Neural progenitor cell (in vitro differentiated cells): ENCODE measurements around the gene ARL3. TPM values are rescaled to one million over a fixed set of nuclear protein-coding genes. Genes with fewer than 3 reads are reported as not detected.

ENCODE experiments used
- DNase-seq: peaks from one replicate; pipeline ENCODE4 v3.0.0-alpha.2; 2016; ENCODE audit warnings: low spot score
- H2AFZ ChIP-seq: fragments of 200-600 bp; sonication (generic); replicated peaks from 2 replicates; pipeline ENCODE4 v1.6.1; 2016; ENCODE audit warnings: antibody characterized with exemption
- H3F3A ChIP-seq: fragments of 200-600 bp; sonication (generic); 2 replicates; pipeline ENCODE4 v1.6.1; 2016; ENCODE audit warnings: antibody characterized with exemption, low read depth
- H3K27ac ChIP-seq: fragments of 200-600 bp; sonication (generic); 2 replicates; pipeline ENCODE4 v1.5.1; 2016; ENCODE audit warnings: mild to moderate bottlenecking
- H3K27me3 ChIP-seq: fragments of 200-600 bp; sonication (generic); 2 replicates; pipeline ENCODE4 v1.6.1; 2016; ENCODE audit warnings: mild to moderate bottlenecking, moderate library complexity
- H3K36me3 ChIP-seq: fragments of 200-600 bp; sonication (generic); 2 replicates; pipeline ENCODE4 v1.5.1; 2016
- H3K4me1 ChIP-seq: fragments of 200-600 bp; sonication (generic); 2 replicates; pipeline ENCODE4 v1.6.1; 2016; ENCODE audit warnings: mixed run types
- H3K4me2 ChIP-seq: fragments of 200-600 bp; sonication (generic); 2 replicates; pipeline ENCODE4 v1.6.1; 2016
- H3K4me3 ChIP-seq: fragments of 200-600 bp; sonication (generic); 2 replicates; pipeline ENCODE4 v1.5.1; 2016
- H3K79me2 ChIP-seq: fragments of 200-600 bp; sonication (generic); 2 replicates; pipeline ENCODE4 v1.6.1; 2016; ENCODE audit warnings: low read depth
- H3K9ac ChIP-seq: fragments of 200-600 bp; sonication (generic); 2 replicates; pipeline ENCODE4 v1.6.1; 2016
- H3K9me3 ChIP-seq: fragments of 200-600 bp; sonication (generic); 2 replicates; pipeline ENCODE4 v1.5.1; 2016; ENCODE audit warnings: low read depth
- H4K20me1 ChIP-seq: fragments of 200-600 bp; sonication (generic); 2 replicates; pipeline ENCODE4 v1.6.1; 2016; ENCODE audit warnings: low read depth
- H3K27ac Mint-ChIP-seq: 3 replicates; pipeline ENCODE4 v1.8.0; 2021; ENCODE audit warnings: mixed read lengths
- H3K27me3 Mint-ChIP-seq: 2 replicates; pipeline ENCODE4 v1.8.0; 2022; ENCODE audit warnings: low read depth, mild to moderate bottlenecking, inconsistent platforms, moderate library complexity, mixed read lengths; ENCODE audit not compliant: insufficient read depth
- H3K36me3 Mint-ChIP-seq: 3 replicates; pipeline ENCODE4 v1.8.0; 2021; ENCODE audit warnings: mixed read lengths
- H3K4me1 Mint-ChIP-seq: 3 replicates; pipeline ENCODE4 v1.8.0; 2021; ENCODE audit warnings: mixed read lengths
- H3K4me3 Mint-ChIP-seq: 3 replicates; pipeline ENCODE4 v1.8.0; 2021; ENCODE audit warnings: mild to moderate bottlenecking, moderate library complexity, mixed read lengths
- H3K9me3 Mint-ChIP-seq: 3 replicates; pipeline ENCODE4 v1.8.0; 2020; ENCODE audit warnings: mixed read lengths
- CTCF ChIP-seq: fragments of 200-600 bp; sonication (generic); IDR thresholded peaks from 2 replicates; pipeline ENCODE4 v1.5.1; 2017; ENCODE audit warnings: antibody characterized with exemption, mild to moderate bottlenecking
- EZH2 ChIP-seq: fragments of 200-600 bp; sonication (generic); IDR thresholded peaks from 2 replicates; pipeline ENCODE4 v1.6.1; 2017; ENCODE audit warnings: antibody characterized with exemption, mild to moderate bottlenecking, moderate library complexity
- EZH2phosphoT487 ChIP-seq: fragments of 200-600 bp; sonication (generic); IDR thresholded peaks from 2 replicates; pipeline ENCODE4 v1.6.1; 2017; ENCODE audit warnings: antibody characterized with exemption
- total RNA-seq: library from RNA; depleted of rRNA; stranded (reverse); fragments of >200 nt; gene quantifications from 2 replicates; pipeline ENCODE4 v1.2.3, GENCODE V29; 2015; ENCODE audit warnings: low replicate concordance

The ARL3 gene
- total RNA-seq, 1 donor from 2014 or later: 29.7 TPM

- peaks cover 90% of the 10 kb centered on the region for H3K79me2 ChIP-seq
- H3K36me3 ChIP-seq: no peaks in the 10 kb centered on the region
- H3K4me1 ChIP-seq: peaks cover 66% of the 10 kb centered on the region
- H3K4me3 ChIP-seq: peak overlapping the region; percentile 94
- Mint-ChIP-seq H3K36me3 (peaks cover 5% of the 10 kb centered on the region), H3K9me3 (peaks cover 3% of the 10 kb centered on the region), H3K27me3 (peaks cover 14% of the 10 kb centered on the region), H3K27ac (no peak overlapping the region), H3K4me1 (peaks cover 66% of the 10 kb centered on the region), H3K4me3 (peak overlapping the region; percentile 98)
- no peaks in the 10 kb centered on the region for H3K27me3 ChIP-seq
- H3K4me2 ChIP-seq: peak overlapping the region; percentile 94
- H2AFZ ChIP-seq: no peak overlapping the region
- no peak for TF ChIP-seq EZH2
- no peak for TF ChIP-seq CTCF
- TF ChIP-seq EZH2phosphoT487: no peak
- peak overlapping the region; percentile 99 for H3K27ac ChIP-seq
- H4K20me1 ChIP-seq: peaks cover 80% of the 10 kb centered on the region
- DNase-seq: no peak
- H3F3A ChIP-seq: peaks cover 65% of the 10 kb centered on the region
- H3K9ac ChIP-seq: no peak overlapping the region
- H3K9me3 ChIP-seq: no peaks in the 10 kb centered on the region
Observed at GRCh38 chr10:102647443-102648268, 66.5 kb downstream of the ARL3 start.

- peaks cover 72% of the 10 kb centered on the region for H4K20me1 ChIP-seq
- no peaks in the 10 kb centered on the region for H3K27me3 ChIP-seq
- no peak overlapping the region for H3K9ac ChIP-seq
- peak; percentile 29 for DNase-seq
- TF ChIP-seq EZH2: no peak
- TF ChIP-seq EZH2phosphoT487: no peak
- no peak for TF ChIP-seq CTCF
- Mint-ChIP-seq H3K27me3 (peaks cover 14% of the 10 kb centered on the region), H3K4me3 (peak overlapping the region; percentile 98), H3K36me3 (peaks cover 5% of the 10 kb centered on the region), H3K4me1 (peaks cover 61% of the 10 kb centered on the region), H3K9me3 (peaks cover 3% of the 10 kb centered on the region), H3K27ac (peak overlapping the region; percentile 96)
- H3K4me1 ChIP-seq: peaks cover 58% of the 10 kb centered on the region
- no peaks in the 10 kb centered on the region for H3K9me3 ChIP-seq
- H3K4me3 ChIP-seq: peak overlapping the region; percentile 94
- peaks cover 82% of the 10 kb centered on the region for H3K79me2 ChIP-seq
- H3K36me3 ChIP-seq: no peaks in the 10 kb centered on the region
- H3K27ac ChIP-seq: no peak overlapping the region
- H3F3A ChIP-seq: peaks cover 70% of the 10 kb centered on the region
- peak overlapping the region; percentile 94 for H3K4me2 ChIP-seq
- no peak overlapping the region for H2AFZ ChIP-seq
Observed at GRCh38 chr10:102646610-102647442, 67.4 kb downstream of the ARL3 start.

- H3K4me3 ChIP-seq: peak overlapping the region; percentile 94
- peaks cover 64% of the 10 kb centered on the region for H4K20me1 ChIP-seq
- peaks cover 5% of the 10 kb centered on the region for H3K36me3 Mint-ChIP-seq
- peak overlapping the region; percentile 41 for H3K9ac ChIP-seq
- peak overlapping the region; percentile 94 for H3K4me2 ChIP-seq
- H3K4me3 Mint-ChIP-seq: peak overlapping the region; percentile 98
- H3K4me1 ChIP-seq: peaks cover 54% of the 10 kb centered on the region
- H3K36me3 ChIP-seq: no peaks in the 10 kb centered on the region
- H3K9me3 ChIP-seq: no peaks in the 10 kb centered on the region
- peak; percentile 64 for DNase-seq
- no peak overlapping the region for H3K27ac ChIP-seq
- peaks cover 3% of the 10 kb centered on the region for H3K9me3 Mint-ChIP-seq
- no peaks in the 10 kb centered on the region for H3K27me3 ChIP-seq
- H3K79me2 ChIP-seq: peaks cover 74% of the 10 kb centered on the region
- H3K27me3 Mint-ChIP-seq: peaks cover 14% of the 10 kb centered on the region
- no peak overlapping the region for H2AFZ ChIP-seq
- no peak for TF ChIP-seq EZH2
- no peak for TF ChIP-seq EZH2phosphoT487
- TF ChIP-seq CTCF: no peak
- peaks cover 60% of the 10 kb centered on the region for H3K4me1 Mint-ChIP-seq
- peaks cover 78% of the 10 kb centered on the region for H3F3A ChIP-seq
- H3K27ac Mint-ChIP-seq: peak overlapping the region; percentile 90
Observed at GRCh38 chr10:102645741-102646609, 68.2 kb downstream of the ARL3 start.
